Measurements from ENCODE around the gene GTPBP1.

The GTPBP1 gene

GRCh38 chr22:38774496-38775166, 68.9 kb downstream of the GTPBP1 start:
- Histone ChIP-seq H3K9me3 (ENCODE audit: control insufficient read depth in 2 of 2, low read length in 2 of 2) (no peaks in the 10 kb centered on the region), H3K9ac (ENCODE audit: low read length in 2 of 2) (no peak overlapping the region), H3K4me1 (ENCODE audit: control insufficient read depth, insufficient read depth, low read length) (peaks cover 3% of the 10 kb centered on the region), H3K4me3 (ENCODE audit: low read length in 2 of 2) (no peak overlapping the region), H3K36me3 (ENCODE audit: control insufficient read depth in 2 of 2, insufficient read depth in 2 of 2, low read length in 2 of 2) (peaks cover 7 to 10% of the 10 kb centered on the region in 2 donors), H3K27ac (ENCODE audit: low read length) (no peak overlapping the region), H3K27me3 (ENCODE audit: control insufficient read depth in 1 of 2, insufficient read depth in 2 of 2, low read length in 2 of 2) (no peaks in the 10 kb centered on the region)

- Histone ChIP-seq H3K27ac (ENCODE audit: low read length) (no peak overlapping the region), H3K27me3 (ENCODE audit: control insufficient read depth in 1 of 2, insufficient read depth in 2 of 2, low read length in 2 of 2) (no peaks in the 10 kb centered on the region), H3K9me3 (ENCODE audit: control insufficient read depth in 2 of 2, low read length in 2 of 2) (no peaks in the 10 kb centered on the region), H3K4me3 (ENCODE audit: low read length in 2 of 2) (no peak overlapping the region), H3K4me1 (ENCODE audit: control insufficient read depth, insufficient read depth, low read length) (peaks cover 3% of the 10 kb centered on the region), H3K36me3 (ENCODE audit: control insufficient read depth in 2 of 2, insufficient read depth in 2 of 2, low read length in 2 of 2) (peaks cover 16 to 17% of the 10 kb centered on the region in 2 donors), H3K9ac (ENCODE audit: low read length in 2 of 2) (no peak overlapping the region)
These were observed 69.9 kb downstream of the GTPBP1 start for GRCh38 chr22:38775656-38776055.

GRCh38 chr22:38776086-38776485, 70.3 kb downstream of the GTPBP1 start:
- H3K4me1 ChIP-seq (ENCODE audit: control insufficient read depth, insufficient read depth, low read length), result peaks cover 3% of the 10 kb centered on the region
- no peaks in the 10 kb centered on the region for H3K27me3 ChIP-seq (ENCODE audit: control insufficient read depth in 1 of 2, insufficient read depth in 2 of 2, low read length in 2 of 2)
- no peak overlapping the region for H3K9ac ChIP-seq (ENCODE audit: low read length in 2 of 2)
- H3K4me3 ChIP-seq (ENCODE audit: low read length in 2 of 2), result no peak overlapping the region
- no peaks in the 10 kb centered on the region for H3K9me3 ChIP-seq (ENCODE audit: control insufficient read depth in 2 of 2, low read length in 2 of 2)
- no peak overlapping the region for H3K27ac ChIP-seq (ENCODE audit: low read length)
- peaks cover 17 to 19% of the 10 kb centered on the region in 2 donors for H3K36me3 ChIP-seq (ENCODE audit: control insufficient read depth in 2 of 2, insufficient read depth in 2 of 2, low read length in 2 of 2)

- no peaks in the 10 kb centered on the region for H3K9me3 ChIP-seq (ENCODE audit: control insufficient read depth in 2 of 2, low read length in 2 of 2)
- no peaks in the 10 kb centered on the region for H3K27me3 ChIP-seq (ENCODE audit: control insufficient read depth in 1 of 2, insufficient read depth in 2 of 2, low read length in 2 of 2)
- no peak overlapping the region for H3K9ac ChIP-seq (ENCODE audit: low read length in 2 of 2)
- H3K27ac ChIP-seq (ENCODE audit: low read length), result no peak overlapping the region
- peaks cover 24% of the 10 kb centered on the region in 2 donors for H3K36me3 ChIP-seq (ENCODE audit: control insufficient read depth in 2 of 2, insufficient read depth in 2 of 2, low read length in 2 of 2)
- no peak overlapping the region for H3K4me3 ChIP-seq (ENCODE audit: low read length in 2 of 2)
- H3K4me1 ChIP-seq (ENCODE audit: control insufficient read depth, insufficient read depth, low read length), result peaks cover 3% of the 10 kb centered on the region
These were observed 71.4 kb downstream of the GTPBP1 start for GRCh38 chr22:38777087-38777671.

GRCh38 chr22:38781033-38781432, 75.3 kb downstream of the GTPBP1 start:
- Histone ChIP-seq H3K4me1 (ENCODE audit: control insufficient read depth, insufficient read depth, low read length) (peaks cover 6% of the 10 kb centered on the region), H3K27me3 (ENCODE audit: control insufficient read depth in 1 of 2, insufficient read depth in 2 of 2, low read length in 2 of 2) (no peaks in the 10 kb centered on the region), H3K9ac (ENCODE audit: low read length in 2 of 2) (no peak overlapping the region), H3K27ac (ENCODE audit: low read length) (no peak overlapping the region), H3K4me3 (ENCODE audit: low read length in 2 of 2) (no peak overlapping the region), H3K36me3 (ENCODE audit: control insufficient read depth in 2 of 2, insufficient read depth in 2 of 2, low read length in 2 of 2) (peaks cover 26 to 27% of the 10 kb centered on the region in 2 donors), H3K9me3 (ENCODE audit: control insufficient read depth in 2 of 2, low read length in 2 of 2) (no peaks in the 10 kb centered on the region)

- no peaks in the 10 kb centered on the region for H3K9me3 ChIP-seq (ENCODE audit: control insufficient read depth in 2 of 2, low read length in 2 of 2)
- peaks cover 12% of the 10 kb centered on the region for H3K4me1 ChIP-seq (ENCODE audit: control insufficient read depth, insufficient read depth, low read length)
- H3K9ac ChIP-seq (ENCODE audit: low read length in 2 of 2), result no peak overlapping the region
- no peaks in the 10 kb centered on the region for H3K27me3 ChIP-seq (ENCODE audit: control insufficient read depth in 1 of 2, insufficient read depth in 2 of 2, low read length in 2 of 2)
- H3K4me3 ChIP-seq (ENCODE audit: low read length in 2 of 2), result no peak overlapping the region
- peaks cover 26 to 27% of the 10 kb centered on the region in 2 donors for H3K36me3 ChIP-seq (ENCODE audit: control insufficient read depth in 2 of 2, insufficient read depth in 2 of 2, low read length in 2 of 2)
- no peak overlapping the region for H3K27ac ChIP-seq (ENCODE audit: low read length)
These were observed 76.8 kb downstream of the GTPBP1 start for GRCh38 chr22:38782402-38783094.
